ENCODE measurements around the gene SCLY.

DNA sequence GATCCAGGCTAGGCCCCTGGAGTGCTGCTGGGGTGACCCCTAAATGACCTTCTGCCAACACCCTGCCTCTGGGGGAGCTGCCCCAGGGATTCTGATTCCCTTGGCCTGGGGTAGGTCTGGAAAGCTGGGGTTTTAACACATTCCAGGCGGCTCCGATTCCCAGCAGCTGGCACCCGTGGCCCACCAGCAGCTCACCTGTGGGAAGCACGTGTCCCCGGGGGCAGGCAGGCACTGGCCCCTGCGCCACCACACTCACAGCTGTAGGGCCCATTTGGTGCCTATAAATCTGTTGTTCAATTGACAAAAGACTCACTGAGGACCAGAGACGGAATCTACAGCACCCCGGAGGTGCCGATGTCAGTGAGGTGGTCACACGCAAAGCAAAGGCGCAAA lies 73.6 kb downstream of the SCLY start:
- TF ChIP-seq, protein P1, sequence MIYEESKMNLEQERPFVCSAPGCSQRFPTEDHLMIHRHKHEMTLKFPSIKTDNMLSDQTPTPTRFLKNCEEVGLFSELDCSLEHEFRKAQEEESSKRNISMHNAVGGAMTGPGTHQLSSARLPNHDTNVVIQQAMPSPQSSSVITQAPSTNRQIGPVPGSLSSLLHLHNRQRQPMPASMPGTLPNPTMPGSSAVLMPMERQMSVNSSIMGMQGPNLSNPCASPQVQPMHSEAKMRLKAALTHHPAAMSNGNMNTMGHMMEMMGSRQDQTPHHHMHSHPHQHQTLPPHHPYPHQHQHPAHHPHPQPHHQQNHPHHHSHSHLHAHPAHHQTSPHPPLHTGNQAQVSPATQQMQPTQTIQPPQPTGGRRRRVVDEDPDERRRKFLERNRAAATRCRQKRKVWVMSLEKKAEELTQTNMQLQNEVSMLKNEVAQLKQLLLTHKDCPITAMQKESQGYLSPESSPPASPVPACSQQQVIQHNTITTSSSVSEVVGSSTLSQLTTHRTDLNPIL (CRISPR knock-in tag; IDR thresholded peaks at IDR 0.05; ENCODE audit: low read depth): no peak
- TF ChIP-seq TOX (CRISPR knock-in tag; IDR thresholded peaks at IDR 0.05; ENCODE audit: borderline replicate concordance): no peak
- no peak for TF ChIP-seq ZNF70 (CRISPR knock-in tag; IDR thresholded peaks at IDR 0.05)
- TF ChIP-seq ZFP3 (CRISPR knock-in tag; IDR thresholded peaks at IDR 0.05): no peak
- no peak for TF ChIP-seq ESRRG (CRISPR knock-in tag; IDR thresholded peaks at IDR 0.05)
- TF ChIP-seq, protein P2, sequence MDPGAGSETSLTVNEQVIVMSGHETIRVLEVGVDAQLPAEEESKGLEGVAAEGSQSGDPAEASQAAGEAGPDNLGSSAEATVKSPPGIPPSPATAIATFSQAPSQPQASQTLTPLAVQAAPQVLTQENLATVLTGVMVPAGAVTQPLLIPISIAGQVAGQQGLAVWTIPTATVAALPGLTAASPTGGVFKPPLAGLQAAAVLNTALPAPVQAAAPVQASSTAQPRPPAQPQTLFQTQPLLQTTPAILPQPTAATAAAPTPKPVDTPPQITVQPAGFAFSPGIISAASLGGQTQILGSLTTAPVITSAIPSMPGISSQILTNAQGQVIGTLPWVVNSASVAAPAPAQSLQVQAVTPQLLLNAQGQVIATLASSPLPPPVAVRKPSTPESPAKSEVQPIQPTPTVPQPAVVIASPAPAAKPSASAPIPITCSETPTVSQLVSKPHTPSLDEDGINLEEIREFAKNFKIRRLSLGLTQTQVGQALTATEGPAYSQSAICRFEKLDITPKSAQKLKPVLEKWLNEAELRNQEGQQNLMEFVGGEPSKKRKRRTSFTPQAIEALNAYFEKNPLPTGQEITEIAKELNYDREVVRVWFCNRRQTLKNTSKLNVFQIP (CRISPR knock-in tag; IDR thresholded peaks at IDR 0.05; ENCODE audit: borderline replicate concordance, low read depth): no peak

Measured in SK-N-SH treated with all-trans-retinoic acid at 6 μM for 48 hours (cell line).